ENCODE measurements around the gene PRRX2.

GRCh38 chr9:129762985-129763926 lies 97.8 kb downstream of the PRRX2 start:
- TF ChIP-seq POLR2A (IDR thresholded peaks at IDR 0.05) (no peak), CTCF (IDR thresholded peaks at IDR 0.05) (no peak)
